Mucosa of gallbladder (tissue), 1 donor: ENCODE data around the gene BPGM. TPM values are rescaled to one million over a fixed set of nuclear protein-coding genes. Genes with fewer than 3 reads are reported as not detected.
"Not testable (repeated sequence)": the region's sequence is repeated elsewhere in the genome, so short reads cannot be mapped to it uniquely, and the experiment has no call there.

Experiments used
- DNase-seq: peaks from one replicate; pipeline ENCODE4 v3.0.0-alpha.2; 2020; ENCODE audit warnings: low spot score
- total RNA-seq: library from RNA; stranded (reverse); gene quantifications from one replicate; pipeline ENCODE4 v1.2.1, GENCODE V29; 2021
- donor health status: DM: no; HTN: no; CAD: no.

The BPGM gene
- total RNA-seq, 1 donor from 2014 or later, result 12.7 TPM

DNA sequence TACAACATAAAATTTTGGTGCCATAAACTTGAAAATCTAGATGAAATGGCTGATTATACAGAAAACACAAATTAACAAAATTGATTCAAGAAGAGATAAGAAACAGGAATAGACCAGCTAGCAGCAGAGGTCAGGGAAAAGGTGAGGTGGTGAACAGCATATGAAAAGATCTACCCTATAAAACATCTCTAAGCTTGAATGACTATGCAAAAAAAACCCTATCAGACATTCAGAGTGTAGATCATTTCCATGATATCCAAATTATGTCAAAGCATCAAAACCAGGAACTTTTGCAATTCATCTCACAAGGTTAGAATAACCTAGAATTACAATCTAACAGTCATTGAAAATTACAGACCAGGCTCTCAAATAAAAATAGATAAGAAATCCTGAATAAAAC is 14.6 kb upstream of the BPGM start:
- no peak for DNase-seq

- DNase-seq, result no peak
Measured at GRCh38 chr7:134632937-134633540, 13.6 kb upstream of the BPGM start.

DNA sequence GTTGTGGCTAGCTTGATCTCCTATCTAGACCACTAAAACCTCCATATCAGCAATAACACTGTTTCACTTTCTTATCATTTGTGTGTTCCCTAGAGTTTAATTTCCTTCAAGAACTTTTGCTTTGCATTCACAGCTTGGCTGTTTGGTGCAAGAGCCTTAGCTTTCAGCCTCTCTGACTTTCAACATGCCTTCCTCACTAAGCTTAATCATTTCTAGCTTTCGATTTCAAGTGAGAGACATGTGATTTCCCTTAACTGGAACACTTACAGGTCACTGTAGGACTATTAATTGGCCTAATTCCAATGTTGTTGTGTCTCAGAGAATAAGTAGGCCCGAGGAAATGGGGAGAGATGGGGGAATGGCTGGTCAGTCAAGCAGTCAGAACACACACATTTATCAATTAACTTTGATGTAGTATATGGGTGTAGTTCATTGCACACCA is 10.6 kb upstream of the BPGM start:
- no peak for DNase-seq

DNA sequence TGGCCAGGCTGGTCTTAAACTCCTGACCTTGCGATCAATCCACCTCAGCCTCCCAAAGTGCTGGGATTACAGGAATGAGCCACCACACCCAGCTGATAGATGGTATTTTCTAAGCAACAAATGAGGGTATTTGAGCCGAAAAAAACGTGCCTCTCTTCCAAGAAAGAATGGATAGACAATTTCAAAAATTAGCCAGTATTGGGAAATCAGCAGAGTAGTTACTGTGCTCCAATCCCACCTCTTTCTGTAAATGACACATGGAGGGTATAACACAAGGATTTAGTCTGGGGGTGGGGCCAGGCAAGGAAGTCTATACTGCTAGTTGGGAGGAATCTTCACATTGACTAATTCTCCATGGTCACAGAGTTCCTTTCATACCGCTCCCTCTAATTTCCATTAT is 9.2 kb upstream of the BPGM start:
- DNase-seq, result no peak

- DNase-seq, result no peak
Measured at GRCh38 chr7:134637934-134638719, 8.5 kb upstream of the BPGM start.

GRCh38 chr7:134639061-134639460 is 7.6 kb upstream of the BPGM start:
- DNase-seq, result no peak

DNA sequence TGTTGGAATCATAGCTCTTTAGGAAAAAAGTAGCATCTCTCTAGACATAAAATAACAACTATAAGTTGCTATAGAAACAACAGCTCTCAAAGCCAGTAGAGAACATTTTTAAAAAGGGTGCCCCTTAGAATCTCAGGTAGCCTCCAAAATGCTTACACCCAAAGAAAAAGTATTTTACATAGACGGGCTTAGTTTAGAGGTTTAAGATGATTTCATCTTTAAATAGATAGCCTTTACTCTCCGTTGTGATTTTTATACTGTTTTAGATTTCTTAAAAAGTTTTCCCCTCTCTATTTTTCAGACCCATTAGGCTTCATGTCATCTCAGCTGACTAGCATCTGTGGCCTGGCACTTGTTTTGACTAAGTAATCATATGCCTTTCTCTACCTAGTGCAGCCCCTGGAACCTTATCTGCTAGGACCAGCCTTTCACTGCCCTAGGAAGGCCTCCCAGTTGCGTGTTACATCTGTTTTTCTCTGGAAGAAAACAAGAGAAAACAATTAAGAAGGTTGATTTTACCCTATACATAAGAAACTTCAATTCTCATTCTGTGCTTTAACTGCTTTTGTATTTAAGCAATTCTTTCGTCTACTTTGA is 6.9 kb upstream of the BPGM start:
- DNase-seq, result no peak

DNA sequence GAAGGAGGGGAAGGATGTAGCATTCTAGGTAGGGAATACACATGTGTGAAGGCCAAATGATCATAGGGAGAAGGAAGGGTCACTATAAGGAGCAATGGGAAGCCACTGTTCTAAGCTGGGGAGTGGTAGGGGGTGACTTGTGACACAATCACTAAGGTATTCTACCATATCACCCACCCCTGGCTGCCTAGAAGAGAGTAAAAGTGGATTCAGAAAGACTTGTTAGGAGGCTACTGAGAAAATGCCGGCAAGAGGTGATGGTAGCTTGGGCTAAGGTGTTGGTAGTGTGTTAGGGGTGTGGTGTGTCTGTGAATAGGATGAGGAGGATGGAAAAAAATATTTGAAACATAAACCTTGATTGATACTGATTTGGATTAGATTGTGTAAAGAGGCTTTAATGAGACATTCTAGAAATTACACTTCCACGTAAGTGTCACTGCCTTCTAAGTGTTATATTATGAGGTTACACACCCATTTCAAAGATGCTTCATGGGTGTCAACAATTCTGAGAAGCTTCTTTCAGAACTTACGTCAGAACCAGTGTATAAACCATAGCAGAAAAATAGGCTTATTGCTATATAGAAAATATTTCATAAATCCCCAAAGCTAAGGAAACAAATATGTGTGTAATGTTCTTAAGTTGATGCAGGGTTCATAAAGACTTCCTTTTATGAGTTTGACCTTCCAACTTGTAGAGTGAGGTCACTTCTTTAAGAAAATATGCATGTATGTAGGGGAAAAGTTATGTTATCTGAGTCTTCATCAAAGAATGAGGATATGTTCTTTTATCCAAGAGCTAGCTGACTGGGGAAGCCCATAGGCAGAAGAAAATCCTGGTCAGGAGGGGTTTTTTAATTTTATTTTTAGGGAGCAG is 5.6 kb upstream of the BPGM start:
- no peak for DNase-seq

GRCh38 chr7:134641981-134642380 is 4.7 kb upstream of the BPGM start:
- not testable (repeated sequence) for DNase-seq

- no peak for DNase-seq
Measured at GRCh38 chr7:134643131-134643530, 3.5 kb upstream of the BPGM start.

- no peak for DNase-seq
Measured at GRCh38 chr7:134645478-134645877, 1.2 kb upstream of the BPGM start.

DNA sequence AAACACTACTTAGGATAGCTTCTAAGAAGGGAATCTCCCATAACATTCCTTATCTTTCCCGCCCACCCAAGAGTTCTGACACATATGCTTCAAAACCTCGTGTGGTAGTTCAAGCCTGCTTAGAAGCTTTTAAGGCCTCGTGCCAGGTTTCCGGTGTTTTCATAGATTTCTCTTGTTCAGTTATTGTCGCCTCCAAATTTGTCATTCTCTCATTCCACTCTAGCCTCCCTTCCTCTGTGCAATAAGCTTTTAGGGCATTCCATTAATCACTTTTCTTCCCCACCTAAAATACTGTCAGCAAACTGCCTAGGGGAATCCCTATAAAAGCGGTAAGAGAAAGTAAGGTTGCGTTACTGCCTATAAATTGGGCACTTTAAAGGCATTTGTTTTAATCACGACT is 718 bp upstream of the BPGM start:
- DNase-seq, result no peak

DNA sequence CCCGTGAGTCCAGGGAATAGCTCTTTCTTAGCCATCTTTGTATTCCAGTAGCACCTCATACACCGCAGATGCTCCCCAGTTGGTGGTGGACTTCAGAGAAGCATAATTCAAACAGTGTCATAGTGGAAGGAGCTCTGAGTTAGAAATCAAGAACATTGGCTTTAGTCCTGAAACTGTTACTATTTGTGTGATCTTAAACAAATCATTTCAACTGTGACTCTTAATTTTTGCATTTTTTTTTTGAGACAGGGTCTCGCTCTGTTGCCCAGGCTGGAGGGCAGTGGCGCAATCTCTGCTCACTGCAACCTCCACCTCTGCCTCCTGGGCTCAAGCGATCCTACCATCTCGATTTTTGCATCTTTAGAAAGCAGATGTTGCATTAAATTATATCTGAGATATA is 1.8 kb downstream of the BPGM start:
- DNase-seq, result no peak

- DNase-seq, result no peak
Measured at GRCh38 chr7:134649226-134649775, 2.6 kb downstream of the BPGM start.

DNA sequence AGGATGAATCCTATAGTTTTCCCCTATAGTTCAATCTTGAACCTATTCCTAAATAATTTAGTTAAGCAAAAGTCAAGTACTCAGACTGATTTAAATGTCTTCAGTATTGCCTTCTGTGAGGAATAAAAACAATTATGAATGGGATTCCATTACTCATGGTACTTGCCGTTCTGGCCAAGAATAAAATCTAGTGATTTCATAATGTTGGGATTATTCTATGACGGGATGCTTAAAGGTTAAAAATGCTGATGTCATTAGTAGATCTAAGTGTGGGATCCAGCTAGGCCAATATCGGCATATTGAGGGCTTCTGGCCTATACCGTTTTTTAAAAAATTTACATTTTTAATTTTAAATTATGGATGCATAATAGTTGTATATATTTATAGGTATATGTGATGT is 5.3 kb downstream of the BPGM start:
- DNase-seq, result no peak

DNA sequence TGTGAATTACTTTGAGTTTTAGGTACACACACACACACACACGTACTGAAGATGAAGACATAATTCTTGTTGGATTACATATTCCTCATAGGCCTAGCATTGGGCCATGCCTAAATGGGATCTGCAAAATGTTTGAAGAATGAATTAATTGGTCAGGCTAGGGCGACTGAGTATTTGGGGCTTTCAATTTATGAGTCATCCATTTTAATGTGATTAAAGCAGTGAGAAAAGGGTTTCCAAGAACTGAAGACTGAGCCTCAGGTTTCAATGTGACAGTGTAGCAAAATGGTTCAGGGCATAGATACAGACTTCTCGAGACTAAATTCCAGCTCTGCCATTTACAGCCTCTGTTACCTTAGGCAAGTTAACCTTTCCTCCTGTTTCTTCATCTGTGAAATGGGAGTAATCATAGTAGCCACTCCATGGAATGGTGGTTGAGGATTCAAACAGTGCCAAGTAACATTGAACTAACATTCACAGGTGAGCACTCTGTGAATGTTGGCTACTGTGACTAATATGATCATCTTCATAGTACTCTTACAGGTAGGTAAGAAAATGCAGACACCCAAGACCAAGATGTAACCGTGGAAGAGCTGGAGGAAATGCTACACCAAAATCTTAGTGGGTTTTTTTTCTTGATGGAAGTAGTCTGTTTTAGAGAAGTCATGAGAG is 7.6 kb downstream of the BPGM start:
- DNase-seq, result no peak

DNA sequence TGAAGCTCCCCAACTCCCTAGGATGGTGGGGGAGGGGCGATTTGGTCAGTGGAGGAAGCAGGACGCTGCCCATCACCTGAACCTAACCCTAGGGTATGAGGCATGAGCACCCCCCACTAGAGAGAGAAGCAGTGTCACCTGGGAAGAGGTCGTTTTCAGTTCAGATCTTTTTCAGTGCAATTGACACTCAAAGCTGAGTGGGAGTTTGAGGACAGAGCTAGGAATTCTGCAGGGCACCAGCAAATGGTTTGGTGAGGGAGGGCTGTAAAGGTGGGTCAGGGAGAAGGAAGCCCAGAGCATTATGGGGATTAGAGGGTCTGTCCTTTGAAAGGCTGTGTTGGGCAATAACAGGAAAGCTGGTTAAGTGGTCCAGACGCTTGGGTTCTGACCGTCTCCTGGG is 10.9 kb downstream of the BPGM start:
- DNase-seq, result no peak

DNA sequence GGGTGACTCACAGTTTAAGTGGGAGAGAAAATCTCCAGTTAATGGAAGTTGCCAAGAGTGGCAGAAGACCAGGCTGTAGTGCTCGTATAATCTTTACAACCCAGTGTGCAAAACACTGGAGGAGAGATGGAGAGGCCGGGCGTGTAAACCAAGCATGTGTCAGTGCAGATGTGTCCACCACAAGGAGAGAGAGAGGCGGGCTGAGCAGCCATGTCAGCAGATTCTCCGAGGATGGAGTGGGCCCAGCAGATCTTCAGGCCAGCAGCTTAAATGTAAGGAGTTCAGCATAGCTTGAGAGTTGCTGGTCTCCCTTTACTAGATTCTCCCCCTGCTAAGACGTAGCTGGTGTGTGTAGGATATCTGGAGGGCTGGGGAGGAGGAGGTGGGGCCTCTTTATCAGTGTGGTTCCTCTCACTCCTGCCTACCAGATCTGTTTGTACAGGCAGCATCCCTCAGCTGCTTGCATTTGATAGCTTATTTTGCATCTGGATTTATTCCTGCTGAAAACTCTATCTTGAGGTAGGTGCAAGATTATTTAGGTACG is 13.7 kb downstream of the BPGM start:
- no peak for DNase-seq

GRCh38 chr7:134660961-134661376 is 14.3 kb downstream of the BPGM start:
- DNase-seq, result no peak

- no peak for DNase-seq
Measured at GRCh38 chr7:134662166-134662870, 15.7 kb downstream of the BPGM start.

DNA sequence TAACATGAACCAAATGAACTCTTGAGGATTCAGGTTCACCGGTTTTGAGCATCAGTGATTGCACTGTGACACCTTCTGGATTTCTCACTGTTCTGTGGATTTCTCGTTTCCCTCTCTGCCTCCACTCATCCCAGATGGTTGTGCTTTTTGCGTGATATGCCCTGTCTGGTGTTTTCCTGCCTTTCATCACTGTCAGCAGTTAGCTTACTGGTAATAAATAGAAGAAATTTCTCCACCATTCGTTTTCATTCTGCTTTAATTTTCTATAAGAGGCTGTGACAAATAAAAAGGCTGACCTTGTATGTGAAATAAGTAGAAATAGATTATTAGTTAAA is 16.2 kb downstream of the BPGM start:
- DNase-seq, result no peak
